Inferior parietal cortex (tissue), 1 donor: ENCODE results near the gene SLC26A3.

Experiments
- DNase-seq: peaks from one replicate; pipeline ENCODE4 v3.0.0-alpha.2; 2016; ENCODE audit errors: extremely low spot score

The SLC26A3 gene

DNA sequence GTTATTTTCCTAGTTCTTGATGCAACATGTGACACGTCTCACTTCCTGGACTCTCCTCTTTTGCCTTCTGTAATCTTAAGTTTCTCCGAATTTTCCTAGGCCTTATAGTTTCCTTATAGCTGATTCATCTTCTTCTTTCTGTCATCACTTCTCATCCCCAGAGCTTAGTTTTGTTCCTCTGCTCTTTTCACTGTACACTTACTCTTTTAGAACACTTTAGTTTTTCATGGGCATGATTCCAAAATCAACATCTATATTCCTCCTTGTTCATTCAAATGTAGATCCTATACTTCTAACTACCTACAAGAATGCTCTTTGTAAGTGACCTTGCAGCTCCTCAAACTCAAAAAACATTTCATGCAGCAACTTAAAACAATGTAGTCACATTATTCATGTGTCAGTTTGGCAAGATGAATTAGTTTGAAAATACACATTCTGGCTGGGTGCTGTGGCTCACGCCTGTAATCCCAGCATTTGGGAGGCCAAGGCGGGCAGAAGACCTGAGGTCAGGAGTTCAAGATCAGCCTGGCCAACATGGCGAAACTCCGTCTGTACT, 13.1 kb upstream of the SLC26A3 start:
- DNase-seq, result no peak

DNA sequence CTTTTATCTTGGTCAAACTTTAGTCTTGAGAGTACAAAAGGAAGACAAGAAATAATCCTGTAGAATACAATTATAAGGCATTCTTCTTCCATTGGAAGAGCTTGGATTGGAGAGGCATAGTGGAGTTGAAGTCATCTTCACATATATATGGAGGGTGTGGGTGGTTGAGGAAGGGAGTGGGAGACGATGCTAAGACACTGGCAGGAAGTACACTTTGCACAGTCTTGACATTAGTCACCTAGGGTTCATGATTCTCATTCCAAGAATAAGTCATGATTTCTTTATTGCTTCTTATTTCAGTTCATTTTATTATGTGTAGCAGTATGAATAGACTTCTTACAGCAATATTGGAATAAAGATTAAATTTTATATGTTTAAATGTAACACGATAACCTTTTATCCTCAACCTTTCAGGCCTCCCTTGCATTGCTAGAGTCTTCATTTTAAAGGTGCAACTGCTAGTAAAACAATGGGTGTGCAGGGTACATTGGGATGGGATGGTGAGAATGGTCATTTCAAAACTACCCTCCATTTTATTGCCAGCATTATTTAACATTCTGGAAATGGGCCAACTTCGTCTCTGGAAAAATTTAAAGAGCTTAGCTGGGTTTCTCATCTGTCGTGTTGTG, 12.3 kb upstream of the SLC26A3 start:
- no peak for DNase-seq

DNA sequence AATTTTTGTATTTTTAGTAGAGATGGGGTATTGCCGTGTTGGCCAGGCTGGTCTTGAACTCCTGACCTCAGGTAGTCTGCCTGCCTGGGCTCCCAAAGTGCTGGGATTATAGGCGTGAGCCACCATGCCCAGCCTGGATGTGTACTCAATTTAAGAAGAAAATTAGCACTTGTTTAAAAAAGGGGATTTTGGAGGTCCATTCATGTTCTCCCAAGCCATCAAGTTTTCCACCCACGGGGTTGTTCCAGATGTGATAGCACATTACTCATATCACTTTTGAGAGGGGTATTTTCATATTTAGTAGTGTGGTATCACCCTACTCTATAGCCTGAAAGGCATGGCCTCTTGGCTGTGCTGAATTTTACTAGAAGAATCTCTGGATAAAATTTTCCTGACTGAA, 10.5 kb upstream of the SLC26A3 start:
- DNase-seq, result no peak

DNA sequence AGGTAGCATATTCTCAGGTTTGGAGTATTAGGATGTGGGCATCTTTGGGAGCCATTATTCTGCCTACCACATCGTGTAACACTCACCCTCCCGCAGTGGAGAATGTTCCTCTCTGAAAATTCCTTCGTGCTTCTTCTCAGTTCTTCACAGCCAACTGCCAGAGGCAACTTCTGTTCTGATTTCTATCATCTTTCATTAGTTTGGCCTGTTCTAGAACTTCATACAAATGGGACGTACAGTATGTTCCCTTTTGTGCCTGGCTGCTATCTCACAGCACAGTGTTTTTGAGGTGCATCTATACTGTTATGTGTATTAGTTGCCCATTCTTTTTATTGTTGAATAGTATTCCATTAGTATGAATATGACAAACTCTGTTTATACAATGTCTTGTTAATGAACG, 8.9 kb upstream of the SLC26A3 start:
- no peak for DNase-seq

DNA sequence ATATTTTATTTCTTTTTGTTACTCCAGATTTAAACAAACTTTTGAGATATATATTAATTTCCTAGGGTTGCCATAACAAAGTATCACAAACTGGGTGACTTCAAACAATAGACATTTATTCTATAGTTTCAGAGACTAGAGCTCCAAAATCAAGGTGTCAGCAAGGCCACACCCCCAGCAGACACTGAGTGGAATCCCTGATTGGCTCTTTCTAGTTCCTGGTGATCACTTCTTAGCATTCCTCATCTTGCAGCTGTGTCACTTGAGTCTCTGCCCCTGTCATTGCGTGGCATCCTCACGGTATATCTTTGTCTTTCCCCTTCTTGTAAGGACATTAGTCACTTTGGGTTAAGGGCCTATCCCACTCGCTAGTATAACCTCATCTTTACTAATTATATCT, 7.6 kb upstream of the SLC26A3 start:
- DNase-seq, result no peak

DNA sequence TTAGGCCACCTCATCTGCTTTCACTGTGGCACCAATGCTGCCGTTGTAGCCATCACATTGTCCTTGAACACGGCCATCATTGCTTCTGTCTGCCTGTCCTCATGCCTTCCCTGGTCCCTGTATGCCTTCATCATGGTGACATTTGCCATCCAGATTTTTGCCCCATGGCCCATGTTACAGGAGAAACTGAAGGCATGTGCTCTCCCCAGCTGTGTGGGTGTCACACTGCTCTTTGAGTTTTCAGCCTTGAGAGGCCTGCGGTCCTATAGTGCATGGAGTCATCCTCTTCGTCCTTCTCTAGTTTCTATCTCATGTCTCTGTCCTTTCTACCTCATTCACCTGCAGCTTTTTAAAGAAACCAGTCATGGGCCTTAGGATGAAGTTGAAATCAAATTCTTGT, 6.2 kb upstream of the SLC26A3 start:
- no peak for DNase-seq

DNA sequence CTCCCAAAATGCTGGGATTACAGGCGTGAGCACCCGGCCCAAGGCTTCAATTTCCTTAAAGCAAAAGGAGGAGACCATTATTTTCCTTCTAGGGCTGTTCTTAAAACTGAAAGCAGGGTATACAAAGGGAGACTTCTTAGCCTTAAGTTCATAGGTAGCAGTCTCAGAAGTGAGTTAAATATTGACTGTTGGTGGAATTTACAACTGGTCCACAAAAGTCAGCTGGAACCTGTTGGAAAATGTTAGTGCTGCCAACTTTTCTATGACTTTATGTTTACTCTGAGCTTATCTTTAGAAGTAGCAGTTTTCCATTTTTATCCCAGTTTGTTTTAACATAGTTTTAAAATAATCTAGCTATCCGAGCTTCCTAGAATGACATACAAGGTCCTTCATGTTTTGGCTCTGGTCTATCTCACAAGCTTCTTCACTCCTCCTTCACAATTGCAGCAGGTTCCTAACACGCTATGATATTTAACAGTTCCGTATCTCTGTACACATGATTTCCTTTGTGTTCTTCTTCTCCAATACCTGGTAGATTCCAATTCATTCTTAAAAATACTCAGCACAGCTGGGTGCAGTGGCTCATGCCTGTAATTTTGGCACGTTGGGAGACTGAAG, 3.3 kb downstream of the SLC26A3 start:
- DNase-seq, result no peak

DNA sequence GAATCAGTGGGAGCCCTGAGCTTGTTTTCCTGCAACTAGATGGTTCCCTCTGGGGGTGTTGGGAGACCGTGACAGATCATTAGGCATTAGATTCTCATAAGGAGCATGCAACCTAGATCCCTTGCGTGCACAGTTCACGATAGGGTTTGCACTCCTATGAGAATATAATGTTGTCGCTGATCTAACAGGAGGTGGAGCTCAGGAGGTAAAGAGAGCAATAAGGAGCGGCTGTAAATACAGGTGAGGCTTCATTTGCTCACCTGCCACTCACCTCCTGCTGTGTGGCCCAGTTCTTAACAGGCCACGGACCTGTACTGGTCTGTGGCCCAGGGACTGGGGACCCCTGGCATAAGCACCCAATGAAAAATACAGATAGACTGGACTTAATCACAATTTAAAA, 10.7 kb downstream of the SLC26A3 start:
- no peak for DNase-seq

DNA sequence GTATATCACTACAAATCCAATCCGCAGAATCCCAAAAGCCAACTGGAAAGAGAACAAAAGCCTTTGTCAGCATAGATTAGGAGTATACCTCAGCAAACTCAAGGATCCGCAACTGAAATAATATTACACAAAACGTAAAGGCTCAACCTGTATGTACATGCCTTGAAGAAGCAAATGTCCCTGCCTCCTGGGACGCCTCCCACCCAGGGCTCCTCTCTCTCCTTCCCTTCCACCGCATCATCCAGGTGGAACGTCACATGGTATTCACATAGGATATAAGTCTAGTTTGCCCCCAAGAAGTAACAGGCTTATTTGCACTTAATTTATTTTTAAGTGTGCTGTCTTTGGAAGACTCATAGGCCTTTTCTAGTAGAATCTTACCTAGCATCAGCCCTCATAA, 13.4 kb downstream of the SLC26A3 start:
- no peak for DNase-seq

DNA sequence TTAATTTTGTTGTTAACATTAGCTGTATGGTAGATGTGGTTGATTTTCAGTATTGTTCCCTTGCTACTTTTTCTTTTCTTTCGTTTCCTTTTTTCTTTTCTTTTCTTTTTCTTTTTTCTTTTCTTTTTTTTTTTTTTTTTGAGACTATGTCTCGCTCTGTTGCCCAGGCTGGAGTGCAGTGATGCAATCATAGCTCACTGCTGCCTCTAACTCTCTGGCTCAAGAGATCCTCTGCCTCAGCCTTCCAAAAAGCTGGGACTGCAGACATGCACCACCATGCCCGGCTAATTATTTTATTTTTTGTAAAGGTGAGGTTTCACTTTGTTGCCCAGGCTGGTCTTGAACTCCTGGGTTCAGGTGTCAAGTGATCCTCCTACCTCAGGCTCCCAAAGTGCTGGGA, 14.4 kb downstream of the SLC26A3 start:
- DNase-seq, result no peak

DNA sequence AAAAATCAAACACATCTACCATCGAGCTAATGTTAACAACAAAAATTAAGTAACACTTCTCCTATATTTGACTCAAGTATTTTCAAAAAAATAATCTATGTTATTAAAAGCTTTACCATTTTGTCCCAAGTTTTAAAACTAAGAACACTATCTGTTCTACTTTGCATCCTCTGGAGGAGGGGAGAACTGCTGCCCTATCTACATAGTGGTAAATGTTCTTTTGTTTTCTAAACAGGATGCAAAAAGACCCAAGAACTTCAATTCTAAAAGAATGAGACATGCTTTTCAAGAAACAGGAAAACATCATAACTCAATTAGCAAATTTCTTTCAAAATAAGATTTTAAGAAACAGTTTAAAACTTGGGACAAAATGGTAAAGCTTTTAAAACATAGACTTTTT, 14.8 kb downstream of the SLC26A3 start:
- no peak for DNase-seq

DNA sequence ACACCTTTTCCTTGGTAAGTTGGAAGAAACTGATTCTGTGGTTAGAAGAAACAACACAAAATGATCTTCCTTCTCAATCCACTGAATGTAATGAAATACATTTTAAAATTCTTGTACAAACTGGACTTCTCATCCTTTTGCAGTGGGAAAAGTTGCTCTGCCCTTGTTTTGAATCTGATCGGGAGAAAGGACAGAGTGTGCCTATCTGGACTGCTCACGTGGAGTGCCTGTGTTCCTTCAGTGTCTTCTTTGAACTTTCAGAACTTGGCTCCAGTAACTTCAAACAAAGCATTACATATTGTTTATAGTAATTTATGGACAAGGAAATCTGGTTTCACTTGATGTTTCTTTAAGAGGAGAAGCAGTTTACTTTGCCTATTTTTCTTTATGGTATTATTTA, 17.1 kb downstream of the SLC26A3 start:
- no peak for DNase-seq

DNA sequence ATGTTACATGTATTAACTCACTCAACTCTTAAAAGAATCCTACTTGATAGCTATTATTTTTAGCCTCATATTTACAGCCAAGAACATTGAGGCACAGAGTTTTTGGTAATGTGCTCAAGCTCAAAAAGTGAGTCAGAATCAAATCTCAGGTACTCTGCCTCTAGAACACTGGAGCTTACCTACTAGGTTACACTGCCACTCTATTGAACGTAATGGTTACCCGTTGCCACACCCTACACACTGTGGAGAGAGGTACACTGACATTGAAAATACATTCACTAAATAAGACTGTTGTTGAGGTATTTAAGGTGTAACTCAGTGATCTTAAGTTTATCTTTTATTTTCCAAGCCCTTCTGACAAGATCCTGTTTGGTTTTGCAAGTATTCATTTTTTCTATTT, 17.9 kb downstream of the SLC26A3 start:
- DNase-seq, result no peak

DNA sequence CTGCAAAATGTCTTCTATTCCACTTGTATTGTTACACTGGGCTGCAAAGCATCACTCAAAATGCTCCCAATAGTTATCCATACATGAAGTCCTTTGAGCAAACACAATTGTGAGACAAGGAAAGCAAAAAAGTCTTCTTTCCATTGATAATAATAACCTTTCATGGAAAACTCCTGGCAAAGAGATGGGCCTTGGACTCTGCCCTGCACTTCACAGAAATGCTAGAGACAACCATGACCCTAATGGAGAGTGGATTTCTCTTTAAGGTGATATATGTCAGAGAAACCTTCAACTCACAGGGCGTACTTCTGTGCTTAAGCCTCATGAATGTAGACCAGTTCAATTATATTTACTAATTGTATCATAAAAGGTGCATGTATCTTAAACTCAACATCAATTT, 19.4 kb downstream of the SLC26A3 start:
- DNase-seq, result no peak

DNA sequence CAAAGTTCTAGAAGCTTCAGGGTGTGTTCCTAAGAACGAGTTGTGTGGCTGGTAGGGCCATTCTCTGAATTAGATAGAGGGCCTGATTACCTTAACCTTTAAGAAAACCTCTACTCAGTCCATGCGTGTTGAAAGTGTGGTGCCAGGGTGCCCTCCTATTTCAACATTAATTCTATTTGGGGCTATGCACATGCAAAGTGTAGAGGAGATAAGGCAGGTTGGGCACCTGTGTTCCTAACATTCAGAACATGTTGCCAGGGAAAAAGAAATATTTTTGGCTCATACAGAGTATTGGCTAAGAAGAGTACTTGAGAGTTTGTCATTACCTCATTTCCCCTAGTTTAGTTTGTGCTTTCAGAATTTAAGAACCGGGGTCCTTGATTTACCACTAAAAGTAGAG, 20.6 kb downstream of the SLC26A3 start:
- DNase-seq, result no peak

DNA sequence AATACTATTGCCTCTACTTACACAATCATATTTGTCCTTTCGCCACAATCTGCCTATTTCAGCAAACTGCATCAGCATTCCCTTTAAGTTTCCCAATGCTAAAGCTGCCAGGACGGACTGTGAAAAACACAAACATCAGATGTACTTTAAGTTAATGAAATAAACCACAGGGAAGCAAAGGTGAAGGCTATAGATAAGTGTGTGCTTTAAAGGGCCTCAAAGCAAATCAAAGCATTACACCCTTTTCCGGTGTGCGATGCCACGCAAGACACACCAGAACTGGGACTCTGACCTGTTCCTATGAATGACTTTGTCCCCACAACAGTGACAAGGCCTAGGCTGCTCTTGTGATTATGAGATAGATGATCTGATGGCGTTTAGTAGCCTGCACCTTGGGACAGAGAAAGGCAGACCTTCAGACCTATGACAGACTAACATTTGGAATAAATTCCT, 23.4 kb downstream of the SLC26A3 start:
- DNase-seq, result no peak

DNA sequence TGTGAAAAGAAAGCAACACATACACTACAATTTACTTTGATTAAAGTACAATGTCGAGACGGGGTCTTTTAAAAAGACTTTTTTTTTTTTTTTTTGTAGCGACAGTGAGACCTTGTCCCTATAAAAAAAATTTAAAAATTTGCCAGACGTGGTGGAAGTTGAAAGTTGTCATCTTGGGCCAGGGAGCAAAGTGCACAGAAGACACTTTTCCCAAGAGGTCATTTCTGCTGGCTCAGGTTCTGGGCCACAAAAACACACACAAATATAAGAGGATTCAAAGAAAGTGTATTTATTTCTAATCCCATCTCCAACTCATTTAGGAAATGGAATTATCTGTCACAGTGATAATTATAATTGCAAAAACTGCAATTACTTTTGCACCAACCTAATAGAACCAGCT, 24.7 kb downstream of the SLC26A3 start:
- no peak for DNase-seq

DNA sequence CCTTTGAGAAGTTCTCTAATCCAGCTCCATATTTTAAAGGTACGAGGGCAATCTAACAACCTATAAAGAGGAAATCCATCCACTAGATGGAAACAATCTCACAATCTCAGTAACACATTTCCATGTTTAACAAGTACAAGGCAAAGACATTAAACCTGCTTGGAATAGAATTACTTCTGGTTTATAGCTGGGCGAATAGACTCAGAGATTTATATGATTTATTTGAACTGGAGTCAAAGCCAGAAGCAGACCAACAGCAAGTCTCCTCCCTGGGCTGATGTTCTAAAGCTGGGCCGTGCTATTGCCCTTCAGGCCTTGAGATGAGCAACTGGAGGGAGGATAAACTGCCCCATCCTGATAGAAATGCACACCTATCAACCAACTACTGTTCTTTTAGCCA, 25.3 kb downstream of the SLC26A3 start:
- no peak for DNase-seq

DNA sequence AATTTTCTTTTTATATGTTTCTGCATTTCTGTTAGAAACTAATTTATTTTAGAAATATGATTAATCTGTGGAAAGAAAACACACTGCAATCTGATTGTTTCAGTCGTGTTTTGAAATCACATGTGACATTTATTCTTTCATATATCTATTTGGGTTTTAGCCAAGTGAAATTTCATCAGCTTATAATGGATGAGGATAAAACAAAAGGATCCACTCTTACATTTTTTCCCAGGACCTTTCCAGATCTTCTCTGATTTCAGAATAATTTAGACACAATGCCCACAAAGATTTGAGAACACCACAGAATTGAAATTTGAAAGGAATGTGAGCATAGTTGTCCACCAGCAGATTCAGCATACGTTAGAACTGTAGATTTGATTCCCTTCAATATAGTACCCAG, 30.0 kb downstream of the SLC26A3 start:
- no peak for DNase-seq

DNA sequence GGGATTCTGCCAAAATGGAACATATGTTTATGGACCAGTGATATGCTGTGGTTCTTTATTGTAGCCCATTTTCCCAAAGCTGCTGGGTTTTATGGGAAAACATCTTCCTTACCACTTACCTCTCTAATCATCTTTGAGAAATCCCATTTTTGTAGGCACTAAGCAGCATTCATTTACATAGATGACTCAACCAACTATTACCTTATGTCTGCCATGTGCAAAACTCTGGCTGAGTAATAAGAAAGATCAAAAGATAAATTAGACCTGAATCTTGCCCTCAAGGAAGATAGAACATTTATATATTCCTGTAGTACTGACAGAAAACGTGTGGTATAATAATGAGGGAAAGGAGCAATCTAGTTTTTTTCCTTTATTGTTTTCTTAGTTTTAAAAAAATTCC, 34.8 kb downstream of the SLC26A3 start:
- no peak for DNase-seq

DNA sequence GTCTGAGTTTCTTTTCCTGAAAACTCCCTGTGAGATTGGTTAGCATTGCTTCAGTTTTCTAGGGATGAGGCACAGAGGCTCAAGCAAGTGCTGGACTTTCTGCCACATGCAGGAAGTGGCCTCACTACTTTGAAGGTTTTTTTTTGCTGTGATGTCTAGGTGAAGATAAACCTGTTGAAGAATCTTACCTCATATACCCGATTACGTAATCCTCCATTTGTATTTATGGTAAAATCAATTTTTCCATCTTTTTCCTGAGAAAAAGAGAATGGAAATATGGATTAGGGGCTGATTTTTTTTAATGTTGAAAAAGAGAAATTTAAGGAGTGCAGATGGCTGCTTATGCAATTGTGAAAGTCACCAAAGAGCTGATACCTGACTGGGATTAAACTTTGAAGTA, 35.6 kb downstream of the SLC26A3 start:
- DNase-seq, result no peak

DNA sequence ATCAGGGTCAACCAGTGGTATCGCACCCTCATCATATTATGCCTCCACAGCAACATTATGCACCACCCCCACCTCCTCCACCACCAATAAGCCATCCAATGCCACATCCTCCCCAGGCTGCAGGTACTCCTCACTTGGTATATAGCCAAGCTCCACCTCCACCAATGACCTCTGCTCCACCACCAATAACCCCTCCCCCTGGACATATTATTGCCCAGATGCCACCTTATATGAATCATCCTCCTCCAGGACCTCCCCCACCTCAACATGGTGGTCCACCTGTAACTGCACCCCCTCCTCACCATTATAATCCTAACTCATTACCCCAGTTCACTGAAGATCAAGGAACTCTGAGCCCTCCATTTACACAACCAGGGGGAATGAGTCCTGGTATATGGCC, 44.4 kb downstream of the SLC26A3 start:
- no peak for DNase-seq

DNA sequence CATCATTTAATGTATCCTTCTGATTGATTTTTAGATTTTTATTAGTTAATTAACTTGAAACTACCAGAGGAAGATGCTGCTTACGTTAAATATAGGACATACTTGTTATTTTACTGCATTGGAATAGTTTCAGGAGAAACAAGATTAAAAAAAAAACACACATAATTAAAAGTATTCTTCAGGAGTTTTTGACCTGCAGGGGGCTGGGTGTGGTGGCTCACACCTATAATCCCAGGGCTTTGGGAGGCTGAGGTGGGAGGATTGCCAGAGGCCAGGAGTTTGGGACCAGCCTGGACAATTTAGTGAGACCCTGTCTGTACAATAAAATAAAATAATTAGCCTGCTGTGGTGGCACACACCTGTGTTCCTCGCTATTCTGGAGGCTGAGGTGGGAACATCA, 48.4 kb downstream of the SLC26A3 start:
- DNase-seq, result no peak

DNA sequence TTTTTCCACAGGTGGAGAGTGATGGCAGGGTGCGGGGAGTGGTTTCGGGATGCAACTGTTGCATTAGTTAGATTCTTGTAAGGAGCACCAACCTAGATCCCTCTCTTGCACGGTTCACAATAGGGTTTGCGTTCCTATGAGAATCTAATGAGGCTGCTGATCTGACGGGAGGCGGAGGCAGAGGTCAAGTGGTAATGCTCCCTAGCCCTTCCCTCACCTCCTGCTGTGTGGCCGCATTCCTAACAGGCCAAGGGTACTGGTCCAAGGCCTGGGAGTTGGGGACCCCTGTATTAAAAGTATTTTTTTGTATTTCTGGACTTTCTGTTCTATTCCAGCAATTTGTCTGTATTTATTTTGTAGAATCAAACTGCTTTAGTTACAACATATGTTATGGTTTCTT, 51.9 kb downstream of the SLC26A3 start:
- DNase-seq, result no peak
